TTC549 (cell line): ENCODE results near the gene DDX10.

ENCODE experiments used
- FAIRE-seq: peaks from 2 replicates; lab custom pipeline; 2012; peaks lifted over from hg19 to GRCh38; lab: Jason Lieb, UNC

The DDX10 gene

GRCh38 chr11:108825381-108825780, 160.5 kb downstream of the DDX10 start:
- FAIRE-seq = no peak

- no peak for FAIRE-seq
Observed at GRCh38 chr11:108826136-108826535, 161.3 kb downstream of the DDX10 start.

- FAIRE-seq = no peak
Observed at GRCh38 chr11:108835624-108836023, 170.8 kb downstream of the DDX10 start.

- no peak for FAIRE-seq
Observed at GRCh38 chr11:108836541-108836940, 171.7 kb downstream of the DDX10 start.

- FAIRE-seq = no peak
Observed at GRCh38 chr11:108838102-108838791, 173.4 kb downstream of the DDX10 start.

- FAIRE-seq = no peak
Observed at GRCh38 chr11:108838792-108839105, 173.9 kb downstream of the DDX10 start.

- no peak for FAIRE-seq
Observed at GRCh38 chr11:108846009-108846408, 181.1 kb downstream of the DDX10 start.

- FAIRE-seq = no peak
Observed at GRCh38 chr11:108847298-108847990, 182.6 kb downstream of the DDX10 start.

- no peak for FAIRE-seq
Observed at GRCh38 chr11:108851781-108852180, 186.9 kb downstream of the DDX10 start.

GRCh38 chr11:108852701-108853100, 187.8 kb downstream of the DDX10 start:
- FAIRE-seq = no peak

GRCh38 chr11:108853151-108853550, 188.3 kb downstream of the DDX10 start:
- FAIRE-seq = no peak

GRCh38 chr11:108853864-108854263, 189.0 kb downstream of the DDX10 start:
- no peak for FAIRE-seq

GRCh38 chr11:108854346-108854745, 189.5 kb downstream of the DDX10 start:
- no peak for FAIRE-seq

- FAIRE-seq = no peak
Observed at GRCh38 chr11:108857382-108857781, 192.5 kb downstream of the DDX10 start.

GRCh38 chr11:108858622-108859021, 193.8 kb downstream of the DDX10 start:
- no peak for FAIRE-seq

GRCh38 chr11:108859510-108859909, 194.6 kb downstream of the DDX10 start:
- no peak for FAIRE-seq

- no peak for FAIRE-seq
Observed at GRCh38 chr11:108863528-108863927, 198.7 kb downstream of the DDX10 start.

- FAIRE-seq = no peak
Observed at GRCh38 chr11:108865406-108865805, 200.5 kb downstream of the DDX10 start.

- no peak for FAIRE-seq
Observed at GRCh38 chr11:108866781-108867180, 201.9 kb downstream of the DDX10 start.

- no peak for FAIRE-seq
Observed at GRCh38 chr11:108870373-108871020, 205.6 kb downstream of the DDX10 start.

- FAIRE-seq = no peak
Observed at GRCh38 chr11:108871152-108871551, 206.3 kb downstream of the DDX10 start.

GRCh38 chr11:108871867-108872266, 207.0 kb downstream of the DDX10 start:
- no peak for FAIRE-seq

GRCh38 chr11:108872781-108873291, 208.0 kb downstream of the DDX10 start:
- no peak for FAIRE-seq
